ENCODE data around the gene CCBE1. TPM values are rescaled to one million over a fixed set of nuclear protein-coding genes. Genes with fewer than 3 reads are reported as not detected.

Gene CCBE1
- total and polyA plus RNA-seq, 9 of the 15 experiments (the other 6 are each of a cell fraction or from before 2014, with no cell fraction given) = 0.20 TPM; not detected in 8

GRCh38 chr18:59621027-59621426 is 76.2 kb downstream of the CCBE1 start:
- Histone ChIP-seq H3K36me3 (ENCODE audit: control insufficient read depth, insufficient read depth, low read length) (no peaks in the 10 kb centered on the region), H3K27ac (ENCODE audit: extremely low read depth, low read depth, low read length) (no peak overlapping the region), H3K4me2 (ENCODE audit: insufficient read depth, low read length) (no peak overlapping the region), H3K9me3 (replicated peaks; ENCODE audit: control insufficient read depth, insufficient read depth, low read depth, low read length) (no peaks in the 10 kb centered on the region), H2AFZ (ENCODE audit: low read depth, low read length) (no peak overlapping the region), H3K4me3 (no peak overlapping the region), H3K79me2 (ENCODE audit: control insufficient read depth, insufficient read depth, low read length) (no peaks in the 10 kb centered on the region), H3K9ac (ENCODE audit: insufficient read depth in 1 of 2, low read depth in 2 of 2, low read length in 2 of 2) (no peak overlapping the region), H4K20me1 (replicated peaks; ENCODE audit: control insufficient read depth, insufficient read depth, low read length) (no peaks in the 10 kb centered on the region), H3K4me1 (replicated peaks in 1 of 2; ENCODE audit: control insufficient read depth in 2 of 2, insufficient read depth in 2 of 2, low read length in 2 of 2) (no peaks in the 10 kb centered on the region), H3K9me1 (ENCODE audit: control insufficient read depth, insufficient read depth, low read length) (no peaks in the 10 kb centered on the region), H3K27me3 (ENCODE audit: control insufficient read depth in 2 of 2, insufficient read depth in 2 of 2, low read length in 2 of 2) (no peaks in the 10 kb centered on the region)
- TF ChIP-seq MTA3 (IDR thresholded peaks at IDR 0.05; ENCODE audit: borderline replicate concordance) = no peak
- TF ChIP-seq USF2 (CRISPR knock-in tag; IDR thresholded peaks at IDR 0.05) = no peak
- TF ChIP-seq GTF2A2 (tag; IDR thresholded peaks at IDR 0.05) = no peak
- no peak for TF ChIP-seq ERF (CRISPR knock-in tag; IDR thresholded peaks at IDR 0.05)
- no peak for TF ChIP-seq POLR2A (conservative IDR thresholded peaks at IDR 0.05)
- no peak for TF ChIP-seq SPI1 (IDR thresholded peaks at IDR 0.05; ENCODE audit: borderline replicate concordance, low read depth, low read length)
- no peak for TF ChIP-seq CBFA2T3 (IDR thresholded peaks at IDR 0.05)
- no peak for TF ChIP-seq MAFF (IDR thresholded peaks at IDR 0.05; ENCODE audit: low read length)
- TF ChIP-seq TBP (optimal IDR thresholded peaks at IDR 0.05; ENCODE audit: low read depth, low read length) = no peak
- TF ChIP-seq ZNF316 (IDR thresholded peaks at IDR 0.05) = no peak
- no peak for TF ChIP-seq XRCC4 (IDR thresholded peaks at IDR 0.05; ENCODE audit: extremely low read depth, insufficient read depth, insufficient read length)
- no TSS peak for BruUV-seq (replicated peaks)
- ChIA-PET CTCF (ENCODE audit: low intra/inter-chr PET ratio) (no interaction called here), POLR2A (no interaction called here)
- no peak for ATAC-seq
- in situ Hi-C loops (cut with MboI) (no loop called here), intact Hi-C loops (cut with micrococcal nuclease) (no loop called here)
- DNase-seq (ENCODE audit: extremely low read depth in 1 of 4, low spot score in 3 of 4) = no peak
- FAIRE-seq = no peak
